BJ (cell line): ENCODE results near the gene ADAMTS13. TPM values are rescaled to one million over a fixed set of nuclear protein-coding genes. Genes with fewer than 3 reads are reported as not detected.

Experiments used
- CTCF ChIA-PET: fragments of 350-600 bp; formaldehyde crosslinking; extraction: SDS; loops from one replicate; lab custom pipeline; 2021; ENCODE audit warnings: antibody characterized with exemption, inconsistent platforms; lab: Yijun Ruan, JAX
- POLR2A ChIA-PET: fragments of 300-600 bp; sonication (Branson Sonifier 250); formaldehyde crosslinking; extraction: SDS; loops from one replicate; lab custom pipeline; 2021; ENCODE audit warnings: antibody characterized with exemption; lab: Charles Lee
- DNase-seq: peaks from one replicate; pipeline ENCODE4 v3.0.0-alpha.2; 2011; ENCODE audit warnings: low read depth
- H3K27me3 ChIP-seq: 2 replicates; pipeline ENCODE4 v1.6.0; 2011; ENCODE audit warnings: low read length; ENCODE audit not compliant: control insufficient read depth, insufficient read depth
- H3K36me3 ChIP-seq: 2 replicates; pipeline ENCODE4 v1.5.1; 2011; ENCODE audit warnings: low read length; ENCODE audit not compliant: control insufficient read depth, insufficient read depth
- H3K4me3 ChIP-seq: 2 replicates; pipeline ENCODE4 v1.5.1; 2011; ENCODE audit warnings: low read depth, mild to moderate bottlenecking, control low read depth, low read length
- polyA plus RNA-seq: library from polyadenylated mRNA; depleted of rRNA; stranded (reverse); fragments of >200 nt; gene quantifications from 2 replicates; pipeline ENCODE4 v1.2.3, GENCODE V29; 2011
- TF ChIP-seq, protein P1 (sequence below): IDR thresholded peaks from 2 replicates; pipeline ENCODE4 v1.5.1; 2011; ENCODE audit warnings: low read depth, mild to moderate bottlenecking, control low read depth, inconsistent platforms, low read length, moderate library complexity; ENCODE audit not compliant: insufficient read depth

ADAMTS13 gene
- polyA plus RNA-seq, 1 experiment, result 2.4 TPM

- TF ChIP-seq, protein P1, sequence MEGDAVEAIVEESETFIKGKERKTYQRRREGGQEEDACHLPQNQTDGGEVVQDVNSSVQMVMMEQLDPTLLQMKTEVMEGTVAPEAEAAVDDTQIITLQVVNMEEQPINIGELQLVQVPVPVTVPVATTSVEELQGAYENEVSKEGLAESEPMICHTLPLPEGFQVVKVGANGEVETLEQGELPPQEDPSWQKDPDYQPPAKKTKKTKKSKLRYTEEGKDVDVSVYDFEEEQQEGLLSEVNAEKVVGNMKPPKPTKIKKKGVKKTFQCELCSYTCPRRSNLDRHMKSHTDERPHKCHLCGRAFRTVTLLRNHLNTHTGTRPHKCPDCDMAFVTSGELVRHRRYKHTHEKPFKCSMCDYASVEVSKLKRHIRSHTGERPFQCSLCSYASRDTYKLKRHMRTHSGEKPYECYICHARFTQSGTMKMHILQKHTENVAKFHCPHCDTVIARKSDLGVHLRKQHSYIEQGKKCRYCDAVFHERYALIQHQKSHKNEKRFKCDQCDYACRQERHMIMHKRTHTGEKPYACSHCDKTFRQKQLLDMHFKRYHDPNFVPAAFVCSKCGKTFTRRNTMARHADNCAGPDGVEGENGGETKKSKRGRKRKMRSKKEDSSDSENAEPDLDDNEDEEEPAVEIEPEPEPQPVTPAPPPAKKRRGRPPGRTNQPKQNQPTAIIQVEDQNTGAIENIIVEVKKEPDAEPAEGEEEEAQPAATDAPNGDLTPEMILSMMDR, result no peak
- Histone ChIP-seq H3K36me3 (no peaks in the 10 kb centered on the region), H3K27me3 (peaks cover 9% of the 10 kb centered on the region), H3K4me3 (no peak overlapping the region)
- CTCF ChIA-PET, result interaction anchor here (1.1 kb wide), 1 partner anchor 19 kb away, joined by 3 read pairs; no protein-coding TSS in a partner anchor
- POLR2A ChIA-PET, result no interaction called here
- DNase-seq, result no peak
Observed at GRCh38 chr9:133425049-133425632, 3.0 kb downstream of the ADAMTS13 start.

- DNase-seq, result no peak
- TF ChIP-seq, protein P1, result no peak
- CTCF ChIA-PET, result no interaction called here
- no peak overlapping the region for H3K4me3 ChIP-seq
- peaks cover 9% of the 10 kb centered on the region for H3K27me3 ChIP-seq
- POLR2A ChIA-PET, result no interaction called here
- no peaks in the 10 kb centered on the region for H3K36me3 ChIP-seq
Observed at GRCh38 chr9:133426011-133426410, 3.8 kb downstream of the ADAMTS13 start.

GRCh38 chr9:133427658-133428348 lies 5.6 kb downstream of the ADAMTS13 start:
- Histone ChIP-seq H3K36me3 (no peaks in the 10 kb centered on the region), H3K27me3 (peaks cover 9% of the 10 kb centered on the region), H3K4me3 (no peak overlapping the region)
- TF ChIP-seq, protein P1, result no peak
- no peak for DNase-seq
- CTCF ChIA-PET, result interaction anchor here (1.1 kb wide), 1 partner anchor 11 kb away, joined by 3 read pairs; no protein-coding TSS in a partner anchor
- POLR2A ChIA-PET, result interaction anchor here (0.5 kb wide), 1 partner anchor 32 kb away, joined by 11 read pairs; the partner anchor contains the start of gene CACFD1

GRCh38 chr9:133428617-133429101 lies 6.5 kb downstream of the ADAMTS13 start:
- POLR2A ChIA-PET, result interaction anchor here (0.5 kb wide), 1 partner anchor 31 kb away, joined by 11 read pairs; the partner anchor contains the start of gene CACFD1
- H3K4me3 ChIP-seq, result peak overlapping the region; percentile 25

More at GRCh38 chr9:133428617-133429101, 6.5 kb downstream of the ADAMTS13 start:
- Histone ChIP-seq H3K27me3 (peaks cover 9% of the 10 kb centered on the region), H3K36me3 (no peaks in the 10 kb centered on the region)
- CTCF ChIA-PET, result interaction anchor here (1.1 kb wide), 1 partner anchor 10 kb away, joined by 3 read pairs; no protein-coding TSS in a partner anchor
- TF ChIP-seq, protein P1, result no peak
- DNase-seq, result no peak
